Stimulated activated CD8-positive, alpha-beta memory T cell treated with anti-CD3 and anti-CD28 coated beads, Interleukin-12 subunit alpha, Interleukin-12 subunit beta, amount 100 ng/mL, for 24 hours (primary cell): ENCODE measurements around the gene ZSWIM5.
"Not testable (repeated sequence)": the region's sequence is repeated elsewhere in the genome, so short reads cannot be mapped to it uniquely, and the experiment has no call there.

ENCODE experiments used
- DNase-seq: peaks from one replicate; pipeline ENCODE4 v3.0.0-alpha.2; 2020; ENCODE audit errors: extremely low read depth

The ZSWIM5 gene

GRCh38 chr1:45094371-45094770, 112.0 kb downstream of the ZSWIM5 start:
- not testable (repeated sequence) for DNase-seq

GRCh38 chr1:45093334-45093733, 113.1 kb downstream of the ZSWIM5 start:
- no peak for DNase-seq

- no peak for DNase-seq
Measured at GRCh38 chr1:45089711-45090110, 116.7 kb downstream of the ZSWIM5 start.

- DNase-seq = no peak
Measured at GRCh38 chr1:45084562-45084961, 121.8 kb downstream of the ZSWIM5 start.

GRCh38 chr1:45079533-45079932, 126.9 kb downstream of the ZSWIM5 start:
- no peak for DNase-seq

- not testable (repeated sequence) for DNase-seq
Measured at GRCh38 chr1:45076959-45077358, 129.4 kb downstream of the ZSWIM5 start.

- DNase-seq = no peak
Measured at GRCh38 chr1:45071567-45071966, 134.8 kb downstream of the ZSWIM5 start.

GRCh38 chr1:45067806-45068205, 138.6 kb downstream of the ZSWIM5 start:
- DNase-seq = no peak

GRCh38 chr1:45065083-45065482, 141.3 kb downstream of the ZSWIM5 start:
- no peak for DNase-seq

- DNase-seq = not testable (repeated sequence)
Measured at GRCh38 chr1:45062463-45062862, 143.9 kb downstream of the ZSWIM5 start.

GRCh38 chr1:45059829-45060228, 146.6 kb downstream of the ZSWIM5 start:
- DNase-seq = no peak

- no peak for DNase-seq
Measured at GRCh38 chr1:45057542-45057941, 148.9 kb downstream of the ZSWIM5 start.

- DNase-seq = no peak
Measured at GRCh38 chr1:45051005-45051772, 155.2 kb downstream of the ZSWIM5 start.

GRCh38 chr1:45047032-45047431, 159.4 kb downstream of the ZSWIM5 start:
- DNase-seq = no peak

- DNase-seq = no peak
Measured at GRCh38 chr1:45044916-45045315, 161.5 kb downstream of the ZSWIM5 start.

- DNase-seq = no peak
Measured at GRCh38 chr1:45043094-45043493, 163.3 kb downstream of the ZSWIM5 start.

GRCh38 chr1:45040297-45040696, 166.1 kb downstream of the ZSWIM5 start:
- no peak for DNase-seq

GRCh38 chr1:45038661-45039364, 167.6 kb downstream of the ZSWIM5 start:
- DNase-seq = no peak

GRCh38 chr1:45038240-45038639, 168.2 kb downstream of the ZSWIM5 start:
- DNase-seq = no peak

- DNase-seq = no peak
Measured at GRCh38 chr1:45037456-45037855, 168.9 kb downstream of the ZSWIM5 start.

- DNase-seq = no peak
Measured at GRCh38 chr1:45035631-45036301, 170.6 kb downstream of the ZSWIM5 start.

- no peak for DNase-seq
Measured at GRCh38 chr1:45033356-45033755, 173.0 kb downstream of the ZSWIM5 start.

GRCh38 chr1:45032837-45033236, 173.6 kb downstream of the ZSWIM5 start:
- no peak for DNase-seq
